ENCODE results near the gene SLC15A4. TPM values are rescaled to one million over a fixed set of nuclear protein-coding genes. Genes with fewer than 3 reads are reported as not detected.

Gene SLC15A4
- total and polyA plus RNA-seq, 4 experiments from 2014 or later = 2.0 to 14.6 (median 10.0) TPM

DNA sequence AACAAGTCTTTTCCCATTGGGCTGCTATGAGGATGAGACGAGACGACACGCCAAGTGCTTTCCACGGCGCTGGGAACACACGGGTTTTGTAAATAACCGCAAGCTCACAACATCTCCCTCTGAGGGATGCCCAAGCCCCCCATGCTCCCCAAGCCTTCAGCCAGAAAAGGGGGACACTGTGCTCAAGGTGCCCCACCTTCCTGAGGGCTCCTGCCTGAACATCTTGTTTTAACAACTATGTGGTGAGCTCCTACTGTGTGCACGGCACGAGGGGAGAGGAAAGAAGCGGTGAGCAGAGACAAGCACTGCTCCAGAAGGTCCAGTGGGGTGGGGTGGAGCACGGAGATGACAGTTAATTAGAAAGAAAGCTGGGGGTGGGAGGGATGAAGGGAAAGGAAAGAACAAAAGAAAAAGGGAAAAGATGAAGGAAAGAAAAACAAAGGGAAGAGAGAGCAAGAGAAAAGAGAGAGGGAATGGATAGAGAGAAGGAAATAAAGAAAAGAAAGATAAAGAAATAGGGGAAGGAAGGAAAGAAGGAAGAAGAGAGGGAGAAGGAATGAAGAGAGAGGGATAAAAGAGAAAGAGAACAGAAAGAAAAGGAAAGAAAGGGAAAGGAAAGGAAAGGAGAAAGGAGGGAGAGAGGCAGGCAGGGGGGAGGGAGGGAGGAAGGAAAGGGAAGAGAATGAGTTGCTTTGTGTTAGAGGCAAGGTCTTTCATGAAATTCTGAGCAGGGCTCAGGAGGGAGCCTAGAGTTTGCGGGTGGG lies 56.8 kb downstream of the SLC15A4 start:
- no peak for DNase-seq
- intact Hi-C loops (cut with micrococcal nuclease) = no loop called here
- Mint-ChIP-seq H3K4me1 (peaks cover 0 to 1% (median 0%) of the 10 kb centered on the region in 4 donors), H3K9me3 (peaks cover 0 to 3% (median 0%) of the 10 kb centered on the region in 8 donors), H3K27me3 (peaks cover 9 to 16% of the 10 kb centered on the region in 2 donors), H3K4me3 (no peak overlapping the region), H3K36me3 (no peaks in the 10 kb centered on the region), H3K27ac (no peak overlapping the region)
- CTCF ChIA-PET (ENCODE audit: partially characterized antibody) = interaction anchor here (1.4 kb wide), 1 partner anchor 15 kb away, joined by 4 read pairs; no protein-coding TSS in a partner anchor
- Histone ChIP-seq H3K9me3 (ENCODE audit: control insufficient read depth in 1 of 2, low read length in 2 of 2) (no peaks in the 10 kb centered on the region), H3K4me1 (ENCODE audit: insufficient read depth, low read length) (no peaks in the 10 kb centered on the region), H3K27me3 (ENCODE audit: insufficient read depth, low read length) (no peaks in the 10 kb centered on the region), H3K4me3 (ENCODE audit: low read length in 2 of 2) (no peak overlapping the region), H3K36me3 (ENCODE audit: insufficient read depth, low read length) (no peaks in the 10 kb centered on the region), H3K27ac (ENCODE audit: low read depth, low read length) (no peak overlapping the region)
- POLR2A ChIA-PET (ENCODE audit: partially characterized antibody) = no interaction called here

DNA sequence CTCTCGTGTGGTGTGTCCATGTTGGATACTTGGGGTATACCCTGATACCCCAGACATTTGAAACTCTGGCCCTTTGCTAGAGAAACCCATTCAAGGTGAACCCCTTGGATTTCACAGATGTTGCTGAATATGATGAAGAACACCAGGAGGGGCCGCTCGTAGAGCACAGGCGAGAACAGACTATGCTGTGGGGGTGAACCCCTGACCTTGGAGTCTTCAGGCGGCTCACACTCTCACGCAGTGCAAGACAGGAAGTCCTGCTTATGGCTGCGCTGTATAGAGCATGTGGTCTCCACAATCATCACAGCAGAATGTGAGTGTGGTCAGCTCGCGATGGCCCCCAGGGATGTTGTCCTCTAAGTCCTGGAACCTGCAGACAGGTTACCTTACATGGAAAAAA lies 60.4 kb downstream of the SLC15A4 start:
- no peak overlapping the region for H3K4me3 ChIP-seq (ENCODE audit: low read length in 2 of 2)
- H3K9me3 ChIP-seq (ENCODE audit: control insufficient read depth in 1 of 2, low read length in 2 of 2) = no peaks in the 10 kb centered on the region
- H3K9me3 Mint-ChIP-seq = no peaks in the 10 kb centered on the region
- H3K27ac Mint-ChIP-seq = no peak overlapping the region
- no peak overlapping the region for H3K4me3 Mint-ChIP-seq
- no peaks in the 10 kb centered on the region for H3K36me3 Mint-ChIP-seq
- peaks cover 0 to 1% (median 0%) of the 10 kb centered on the region in 4 donors for H3K4me1 Mint-ChIP-seq
- POLR2A ChIA-PET (ENCODE audit: partially characterized antibody) = no interaction called here
- no peaks in the 10 kb centered on the region for H3K4me1 ChIP-seq (ENCODE audit: insufficient read depth, low read length)
- peaks cover 7 to 12% of the 10 kb centered on the region in 2 donors for H3K27me3 Mint-ChIP-seq
- CTCF ChIA-PET (ENCODE audit: partially characterized antibody) = no interaction called here
- intact Hi-C loops (cut with micrococcal nuclease) = no loop called here
- DNase-seq = no peak
- no peaks in the 10 kb centered on the region for H3K27me3 ChIP-seq (ENCODE audit: insufficient read depth, low read length)
- no peaks in the 10 kb centered on the region for H3K36me3 ChIP-seq (ENCODE audit: insufficient read depth, low read length)
- H3K27ac ChIP-seq (ENCODE audit: low read depth, low read length) = no peak overlapping the region

DNA sequence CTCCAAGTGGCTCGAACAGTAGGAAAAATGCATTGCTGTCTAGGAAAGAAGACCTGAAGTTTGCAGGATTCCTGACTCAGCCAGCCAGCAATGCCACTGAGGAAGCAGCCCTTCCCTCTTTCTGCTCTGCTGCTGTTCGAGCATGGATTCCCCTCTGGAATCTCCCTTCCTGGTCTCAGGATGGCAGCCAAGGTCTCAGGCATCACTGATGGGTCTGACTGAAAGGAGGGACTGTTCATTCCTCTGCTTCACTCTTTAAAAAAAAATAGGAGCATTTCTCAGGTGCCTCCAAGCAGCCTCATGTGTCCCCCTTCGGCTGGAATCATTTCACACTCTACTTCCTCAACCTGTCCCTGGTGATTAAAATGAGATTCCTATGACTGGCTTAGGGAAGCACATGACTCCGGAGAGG lies 62.4 kb downstream of the SLC15A4 start:
- Mint-ChIP-seq H3K9me3 (peaks cover 0 to 2% (median 0%) of the 10 kb centered on the region in 8 donors), H3K36me3 (no peaks in the 10 kb centered on the region), H3K4me3 (no peak overlapping the region), H3K27ac (no peak overlapping the region), H3K4me1 (peaks cover 0 to 1% (median 0%) of the 10 kb centered on the region in 4 donors), H3K27me3 (peaks cover 5 to 8% of the 10 kb centered on the region in 2 donors)
- intact Hi-C loops (cut with micrococcal nuclease) = no loop called here
- CTCF ChIA-PET (ENCODE audit: partially characterized antibody) = no interaction called here
- no peak for DNase-seq
- POLR2A ChIA-PET (ENCODE audit: partially characterized antibody) = no interaction called here
- H3K9me3 ChIP-seq (ENCODE audit: control insufficient read depth in 1 of 2, low read length in 2 of 2) = no peaks in the 10 kb centered on the region
- no peaks in the 10 kb centered on the region for H3K4me1 ChIP-seq (ENCODE audit: insufficient read depth, low read length)
- no peaks in the 10 kb centered on the region for H3K36me3 ChIP-seq (ENCODE audit: insufficient read depth, low read length)
- H3K27ac ChIP-seq (ENCODE audit: low read depth, low read length) = no peak overlapping the region
- no peaks in the 10 kb centered on the region for H3K27me3 ChIP-seq (ENCODE audit: insufficient read depth, low read length)
- H3K4me3 ChIP-seq (ENCODE audit: low read length in 2 of 2) = no peak overlapping the region

DNA sequence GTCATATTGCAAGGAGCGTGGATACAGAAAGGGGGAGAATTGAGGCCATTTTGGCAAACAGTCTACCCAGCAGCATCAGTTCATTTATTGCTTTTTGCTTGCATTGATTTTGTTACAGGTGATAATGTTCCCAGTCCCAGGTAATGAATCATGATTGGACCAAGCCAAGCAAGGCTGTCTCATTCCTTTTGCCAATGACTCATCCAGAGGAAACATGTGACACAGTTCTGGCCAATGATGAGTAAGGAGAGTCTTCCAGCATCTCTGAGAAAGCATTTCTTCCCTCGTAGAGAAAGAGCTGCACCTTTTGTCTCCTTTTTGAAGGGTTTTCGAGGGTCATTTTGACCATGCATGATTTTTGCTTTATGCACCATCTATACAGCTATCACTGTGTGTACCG lies 68.2 kb downstream of the SLC15A4 start:
- Mint-ChIP-seq H3K36me3 (no peaks in the 10 kb centered on the region), H3K27ac (no peak overlapping the region), H3K4me3 (no peak overlapping the region), H3K9me3 (peaks cover 0 to 2% (median 0%) of the 10 kb centered on the region in 8 donors), H3K4me1 (no peaks in the 10 kb centered on the region), H3K27me3 (no peaks in the 10 kb centered on the region)
- intact Hi-C loops (cut with micrococcal nuclease) = no loop called here
- ChIA-PET CTCF (ENCODE audit: partially characterized antibody) (no interaction called here), POLR2A (ENCODE audit: partially characterized antibody) (no interaction called here)
- Histone ChIP-seq H3K27ac (ENCODE audit: low read depth, low read length) (no peak overlapping the region), H3K36me3 (ENCODE audit: insufficient read depth, low read length) (no peaks in the 10 kb centered on the region), H3K4me3 (ENCODE audit: low read length in 2 of 2) (no peak overlapping the region), H3K27me3 (ENCODE audit: insufficient read depth, low read length) (no peaks in the 10 kb centered on the region), H3K9me3 (ENCODE audit: control insufficient read depth in 1 of 2, low read length in 2 of 2) (no peaks in the 10 kb centered on the region), H3K4me1 (ENCODE audit: insufficient read depth, low read length) (no peaks in the 10 kb centered on the region)
- no peak for DNase-seq

DNA sequence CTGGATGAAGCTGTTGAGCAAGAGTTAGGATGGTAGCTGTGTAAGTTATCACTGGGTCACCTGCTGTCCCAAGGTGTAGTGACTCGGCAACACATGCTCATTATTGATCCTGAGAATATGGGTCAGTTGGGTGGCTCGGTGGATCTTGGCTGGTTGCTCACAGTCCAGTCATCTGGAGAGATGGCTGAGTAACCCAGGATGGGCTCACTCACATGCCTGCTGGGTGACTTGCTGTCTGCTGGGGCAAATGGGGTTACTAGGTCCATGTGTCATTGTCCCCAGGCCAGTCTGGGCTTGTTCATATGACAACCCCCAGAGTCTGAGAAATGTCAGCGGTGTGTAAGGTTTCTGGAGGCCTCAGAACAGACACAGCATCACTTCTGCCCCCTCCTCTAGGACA lies 69.5 kb downstream of the SLC15A4 start:
- H3K9me3 Mint-ChIP-seq = peaks cover 0 to 2% (median 0%) of the 10 kb centered on the region in 8 donors
- H3K9me3 ChIP-seq (ENCODE audit: control insufficient read depth in 1 of 2, low read length in 2 of 2) = no peaks in the 10 kb centered on the region
- intact Hi-C loops (cut with micrococcal nuclease) = no loop called here
- H3K27me3 ChIP-seq (ENCODE audit: insufficient read depth, low read length) = no peaks in the 10 kb centered on the region
- H3K4me3 ChIP-seq (ENCODE audit: low read length in 2 of 2) = no peak overlapping the region
- no peak for DNase-seq
- H3K4me1 ChIP-seq (ENCODE audit: insufficient read depth, low read length) = no peaks in the 10 kb centered on the region
- POLR2A ChIA-PET (ENCODE audit: partially characterized antibody) = no interaction called here
- H3K36me3 ChIP-seq (ENCODE audit: insufficient read depth, low read length) = no peaks in the 10 kb centered on the region
- H3K4me3 Mint-ChIP-seq = no peak overlapping the region
- no peaks in the 10 kb centered on the region for H3K36me3 Mint-ChIP-seq
- CTCF ChIA-PET (ENCODE audit: partially characterized antibody) = no interaction called here
- no peak overlapping the region for H3K27ac ChIP-seq (ENCODE audit: low read depth, low read length)
- H3K4me1 Mint-ChIP-seq = no peaks in the 10 kb centered on the region
- no peak overlapping the region for H3K27ac Mint-ChIP-seq
- peaks cover 0 to under 1% of the 10 kb centered on the region in 2 donors for H3K27me3 Mint-ChIP-seq

DNA sequence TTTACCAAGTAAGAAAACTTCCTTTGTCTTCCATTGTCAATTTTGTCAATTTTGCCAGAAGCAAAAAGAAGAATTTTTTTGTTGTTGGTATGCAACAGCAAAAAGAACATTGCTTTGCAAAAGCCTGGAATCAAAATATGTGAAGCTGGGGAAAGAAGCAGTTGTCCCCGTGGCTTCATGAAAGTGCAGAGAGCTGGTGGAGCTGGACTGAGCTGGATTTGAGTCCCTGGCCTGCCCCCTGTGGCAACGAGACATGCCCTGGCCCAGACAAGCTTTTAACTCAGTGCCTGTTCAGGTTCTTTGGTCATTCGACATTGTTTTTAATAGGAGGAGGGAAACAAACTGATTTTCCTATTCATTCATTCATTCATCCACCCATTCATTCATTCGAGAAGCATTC lies 70.3 kb downstream of the SLC15A4 start:
- Mint-ChIP-seq H3K4me3 (no peak overlapping the region), H3K27ac (no peak overlapping the region), H3K27me3 (peaks cover 0 to 2% of the 10 kb centered on the region in 2 donors), H3K4me1 (no peaks in the 10 kb centered on the region), H3K36me3 (no peaks in the 10 kb centered on the region), H3K9me3 (peaks cover 0 to 2% (median 0%) of the 10 kb centered on the region in 8 donors)
- ChIA-PET CTCF (ENCODE audit: partially characterized antibody) (interaction anchor here (0.7 kb wide), 1 partner anchor 1083 kb away, joined by 3 read pairs; no protein-coding TSS in a partner anchor), POLR2A (ENCODE audit: partially characterized antibody) (no interaction called here)
- no peak for DNase-seq
- H3K27ac ChIP-seq (ENCODE audit: low read depth, low read length) = no peak overlapping the region
- no peak overlapping the region for H3K4me3 ChIP-seq (ENCODE audit: low read length in 2 of 2)
- no peaks in the 10 kb centered on the region for H3K4me1 ChIP-seq (ENCODE audit: insufficient read depth, low read length)
- no peaks in the 10 kb centered on the region for H3K27me3 ChIP-seq (ENCODE audit: insufficient read depth, low read length)
- no peaks in the 10 kb centered on the region for H3K36me3 ChIP-seq (ENCODE audit: insufficient read depth, low read length)
- no peaks in the 10 kb centered on the region for H3K9me3 ChIP-seq (ENCODE audit: control insufficient read depth in 1 of 2, low read length in 2 of 2)
- intact Hi-C loops (cut with micrococcal nuclease) = no loop called here

DNA sequence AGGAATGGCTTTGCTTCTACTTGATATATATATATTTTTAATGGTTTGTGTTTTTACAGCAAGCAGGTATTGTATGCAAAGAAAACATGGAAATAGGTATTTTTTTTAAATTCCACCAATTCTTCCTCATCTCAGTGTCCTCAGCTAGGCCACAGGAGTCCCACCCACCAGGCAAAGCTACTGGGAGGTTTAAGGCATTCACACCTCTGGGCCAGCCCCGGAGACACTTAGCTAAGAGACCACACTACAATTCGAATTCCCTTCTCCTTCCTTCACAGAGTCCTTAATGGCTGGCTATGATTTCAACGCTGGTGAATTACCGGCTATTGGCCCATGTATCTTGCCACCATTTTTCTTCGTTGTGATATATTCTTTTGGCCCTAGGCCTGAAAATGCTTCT lies 71.4 kb downstream of the SLC15A4 start:
- no peaks in the 10 kb centered on the region for H3K4me1 Mint-ChIP-seq
- no peaks in the 10 kb centered on the region for H3K27me3 ChIP-seq (ENCODE audit: insufficient read depth, low read length)
- no peak overlapping the region for H3K27ac Mint-ChIP-seq

More for the DNA sequence above, 71.4 kb downstream of the SLC15A4 start:
- no peaks in the 10 kb centered on the region for H3K9me3 ChIP-seq (ENCODE audit: control insufficient read depth in 1 of 2, low read length in 2 of 2)
- POLR2A ChIA-PET (ENCODE audit: partially characterized antibody) = no interaction called here
- Mint-ChIP-seq H3K36me3 (no peaks in the 10 kb centered on the region), H3K27me3 (peaks cover 2% of the 10 kb centered on the region in 2 donors), H3K4me3 (no peak overlapping the region), H3K9me3 (peaks cover 0 to 4% (median 0%) of the 10 kb centered on the region in 8 donors)
- no peaks in the 10 kb centered on the region for H3K36me3 ChIP-seq (ENCODE audit: insufficient read depth, low read length)
- no peak for DNase-seq
- H3K4me3 ChIP-seq (ENCODE audit: low read length in 2 of 2) = no peak overlapping the region
- no peaks in the 10 kb centered on the region for H3K4me1 ChIP-seq (ENCODE audit: insufficient read depth, low read length)
- H3K27ac ChIP-seq (ENCODE audit: low read depth, low read length) = no peak overlapping the region
- CTCF ChIA-PET (ENCODE audit: partially characterized antibody) = interaction anchor here (1.2 kb wide), 1 partner anchor 17 kb away, joined by 3 read pairs; no protein-coding TSS in a partner anchor
- intact Hi-C loops (cut with micrococcal nuclease) = no loop called here
